B cell (primary cell): ENCODE results near the gene GPR137C.

ENCODE experiments used
- EZH2 ChIP-seq: IDR thresholded peaks from 2 replicates; pipeline ENCODE4 v1.6.1; 2012; ENCODE audit warnings: borderline replicate concordance, low read depth, mild to moderate bottlenecking, moderate library complexity, low read length; ENCODE audit not compliant: insufficient read depth, poor library complexity, severe bottlenecking
- TF ChIP-seq, protein P1 (sequence below): fragments of 200-600 bp; IDR thresholded peaks from one replicate; pipeline ENCODE4 v1.8.0; 2022; ENCODE audit warnings: antibody characterized with exemption, mild to moderate bottlenecking

DNA sequence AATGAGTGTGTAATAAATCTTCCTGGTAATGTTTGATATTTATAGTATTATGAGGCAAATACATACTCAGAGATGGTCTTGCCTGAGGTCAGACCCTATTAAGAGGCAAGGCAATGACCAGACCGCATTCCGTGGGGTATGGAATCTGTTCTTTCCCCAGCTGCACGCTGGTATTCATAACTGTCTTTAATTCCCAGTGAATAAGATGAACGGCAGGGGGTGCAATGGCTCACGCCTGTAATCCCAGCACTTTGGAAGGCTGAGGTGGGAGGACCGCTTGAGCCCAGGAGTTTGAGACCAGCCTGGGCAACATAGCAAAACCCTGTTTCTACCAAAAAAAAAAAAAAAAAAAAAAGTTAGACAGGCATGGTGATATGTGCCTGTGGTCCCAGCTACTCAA lies 98.1 kb downstream of the GPR137C start:
- TF ChIP-seq, protein P1, sequence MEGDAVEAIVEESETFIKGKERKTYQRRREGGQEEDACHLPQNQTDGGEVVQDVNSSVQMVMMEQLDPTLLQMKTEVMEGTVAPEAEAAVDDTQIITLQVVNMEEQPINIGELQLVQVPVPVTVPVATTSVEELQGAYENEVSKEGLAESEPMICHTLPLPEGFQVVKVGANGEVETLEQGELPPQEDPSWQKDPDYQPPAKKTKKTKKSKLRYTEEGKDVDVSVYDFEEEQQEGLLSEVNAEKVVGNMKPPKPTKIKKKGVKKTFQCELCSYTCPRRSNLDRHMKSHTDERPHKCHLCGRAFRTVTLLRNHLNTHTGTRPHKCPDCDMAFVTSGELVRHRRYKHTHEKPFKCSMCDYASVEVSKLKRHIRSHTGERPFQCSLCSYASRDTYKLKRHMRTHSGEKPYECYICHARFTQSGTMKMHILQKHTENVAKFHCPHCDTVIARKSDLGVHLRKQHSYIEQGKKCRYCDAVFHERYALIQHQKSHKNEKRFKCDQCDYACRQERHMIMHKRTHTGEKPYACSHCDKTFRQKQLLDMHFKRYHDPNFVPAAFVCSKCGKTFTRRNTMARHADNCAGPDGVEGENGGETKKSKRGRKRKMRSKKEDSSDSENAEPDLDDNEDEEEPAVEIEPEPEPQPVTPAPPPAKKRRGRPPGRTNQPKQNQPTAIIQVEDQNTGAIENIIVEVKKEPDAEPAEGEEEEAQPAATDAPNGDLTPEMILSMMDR, result no peak
- no peak for TF ChIP-seq EZH2
